OCI-LY7 (cell line): ENCODE data around the gene CTU2. TPM values are rescaled to one million over a fixed set of nuclear protein-coding genes. Genes with fewer than 3 reads are reported as not detected.

Experiments used
- BruUV-seq: library from RNA; stranded (reverse); fragments of 400-500 nt; replicated peaks from 2 replicates; lab custom pipeline; 2021; lab: Mats Ljungman, UMichigan
- CTCF ChIA-PET: fragments of 300-600 bp; sonication (Branson Sonifier 250); formaldehyde crosslinking; loops from one replicate; lab custom pipeline; 2022; ENCODE audit warnings: antibody characterized with exemption; ENCODE audit not compliant: unreplicated experiment; lab: Charles Lee
- POLR2A ChIA-PET: fragments of 300-600 bp; sonication (Branson Sonifier 250); formaldehyde crosslinking; loops from one replicate; lab custom pipeline; 2022; ENCODE audit warnings: antibody characterized with exemption; lab: Charles Lee
- DNase-seq: peaks from one replicate; pipeline ENCODE4 v3.0.0-alpha.2; 2015; ENCODE audit warnings: low spot score
- H2AFZ ChIP-seq: fragments of 200-600 bp; sonication (generic), shearing (Covaris generic); 2 replicates; pipeline ENCODE4 v1.6.1; 2014; ENCODE audit warnings: mild to moderate bottlenecking, antibody characterized with exemption, low read length, moderate library complexity
- H3K27ac ChIP-seq: fragments of 200-600 bp; sonication (generic); 2 replicates; pipeline ENCODE4 v1.5.1; 2014; ENCODE audit warnings: mixed run types, low read depth, mild to moderate bottlenecking, moderate library complexity, low read length, inconsistent platforms; ENCODE audit not compliant: poor library complexity, severe bottlenecking
- H3K36me3 ChIP-seq: fragments of 200-600 bp; sonication (generic); 2 replicates; pipeline ENCODE4 v1.6.1; 2014; ENCODE audit warnings: mild to moderate bottlenecking, antibody characterized with exemption, low read length, moderate library complexity, mixed read lengths; ENCODE audit not compliant: insufficient read depth
- H3K4me1 ChIP-seq: fragments of 200-600 bp; sonication (generic); 2 replicates; pipeline ENCODE4 v1.5.1; 2014; ENCODE audit warnings: mild to moderate bottlenecking, low read length; ENCODE audit not compliant: insufficient read depth, poor library complexity, severe bottlenecking
- H3K4me2 ChIP-seq: fragments of 200-600 bp; sonication (generic); 2 replicates; pipeline ENCODE4 v1.6.1; 2014; ENCODE audit warnings: mild to moderate bottlenecking, low read length
- H3K4me3 ChIP-seq: fragments of 200-600 bp; sonication (generic); 2 replicates; pipeline ENCODE4 v1.5.1; 2014; ENCODE audit warnings: mild to moderate bottlenecking, low read depth, low read length; ENCODE audit not compliant: poor library complexity, severe bottlenecking
- H3K79me2 ChIP-seq: fragments of 200-600 bp; sonication (generic); 2 replicates; pipeline ENCODE4 v1.6.1; 2016; ENCODE audit warnings: low read depth, mild to moderate bottlenecking, low read length, moderate library complexity, mixed read lengths; ENCODE audit not compliant: insufficient read depth
- H3K9me2 ChIP-seq: fragments of 200-600 bp; sonication (generic); 2 replicates; pipeline ENCODE4 v1.6.1; 2016; ENCODE audit warnings: mild to moderate bottlenecking, low read length, mixed read lengths; ENCODE audit not compliant: insufficient read depth
- H3K9me3 ChIP-seq: fragments of 200-600 bp; sonication (generic); 2 replicates; pipeline ENCODE4 v1.6.1; 2014; ENCODE audit warnings: mild to moderate bottlenecking, mixed run types, low read length, mixed read lengths
- H4K20me1 ChIP-seq: fragments of 200-600 bp; sonication (generic); 2 replicates; pipeline ENCODE4 v1.6.1; 2014; ENCODE audit warnings: mild to moderate bottlenecking, antibody characterized with exemption, low read length, moderate library complexity, mixed read lengths; ENCODE audit not compliant: insufficient read depth
- CTCF ChIP-seq: fragments of 200-600 bp; sonication (generic); conservative IDR thresholded peaks from 2 replicates; pipeline ENCODE4 v1.5.1; 2014; ENCODE audit warnings: mild to moderate bottlenecking, antibody characterized with exemption, low read length, moderate library complexity, mixed read lengths
- EZH2phosphoT487 ChIP-seq: fragments of 200-600 bp; sonication (generic); IDR thresholded peaks from 2 replicates; pipeline ENCODE4 v1.6.1; 2018; ENCODE audit warnings: low read depth, borderline replicate concordance, mild to moderate bottlenecking, mixed run types, antibody characterized with exemption, low read length, moderate library complexity, mixed read lengths
- intact Hi-C: fragments of 100-400 bp; cut with micrococcal nuclease; formaldehyde crosslinking; loops from one replicate; pipeline ENCODE4 v1.10.0; 2022; ENCODE audit not compliant: unreplicated experiment
- total RNA-seq, 2 experiments: library from RNA; depleted of rRNA in 1 of 2; stranded (reverse); fragments of >200 nt in 1 of 2; shearing (Covaris generic) in 1 of 2; gene quantifications; 2 replicates each; pipeline ENCODE4 v1.2.3, GENCODE V29; 2014 to 2022

The CTU2 gene
- total RNA-seq, 2 experiments from 2014 or later = 21.9 to 24.4 TPM

DNA sequence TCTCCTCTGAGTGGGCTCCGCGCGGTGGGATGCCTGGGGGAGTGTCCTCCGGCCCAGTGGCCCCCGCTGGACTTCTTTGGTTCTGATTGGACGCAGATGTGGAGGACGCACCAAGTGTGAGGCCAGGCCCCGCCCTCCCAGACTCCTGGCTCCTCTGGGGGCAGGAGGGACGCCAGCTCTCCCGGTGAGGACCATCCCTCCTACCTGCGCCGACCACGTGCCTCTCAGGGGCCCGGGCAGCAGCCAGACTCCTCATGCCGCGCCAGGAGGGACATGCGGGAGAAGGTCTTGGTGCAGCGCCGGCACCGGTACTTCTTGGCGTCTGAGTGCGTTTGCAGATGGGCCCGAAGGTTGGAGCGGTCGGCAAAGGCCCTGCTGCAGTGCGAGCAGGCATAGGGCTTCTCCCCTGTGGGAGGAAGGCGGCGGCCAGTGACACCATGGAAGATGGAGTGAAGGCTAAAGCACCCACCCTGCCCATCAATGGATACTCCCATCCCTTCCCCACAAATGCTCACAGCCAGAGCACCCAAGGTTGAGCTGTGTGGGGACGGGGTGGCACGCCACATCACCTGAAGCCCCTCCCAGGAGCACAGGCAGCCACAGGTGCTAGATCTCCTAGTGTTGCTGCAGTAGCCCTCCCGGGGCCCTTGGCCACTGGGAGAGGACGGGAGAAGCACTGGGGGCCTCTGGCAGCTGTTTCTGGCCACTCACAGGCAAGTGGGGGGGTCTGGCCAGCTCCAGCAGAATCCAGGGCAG is 27.9 kb upstream of the CTU2 start:
- H3K9me3 ChIP-seq = no peaks in the 10 kb centered on the region
- ChIA-PET CTCF (no interaction called here), POLR2A (no interaction called here)
- BruUV-seq = no TSS peak
- H3K9me2 ChIP-seq = no peaks in the 10 kb centered on the region
- no peaks in the 10 kb centered on the region for H3K79me2 ChIP-seq
- H3K4me3 ChIP-seq = no peak overlapping the region
- no peak overlapping the region for H2AFZ ChIP-seq
- H3K4me2 ChIP-seq = no peak overlapping the region
- peaks cover 35% of the 10 kb centered on the region for H3K4me1 ChIP-seq
- no peak overlapping the region for H3K27ac ChIP-seq
- peaks cover 11% of the 10 kb centered on the region; the same call in 1 of the 2 replicates for H3K36me3 ChIP-seq
- no peaks in the 10 kb centered on the region for H4K20me1 ChIP-seq
- intact Hi-C loops = no loop called here
- TF ChIP-seq EZH2phosphoT487 = no peak
- TF ChIP-seq CTCF = no peak
- DNase-seq = no peak

DNA sequence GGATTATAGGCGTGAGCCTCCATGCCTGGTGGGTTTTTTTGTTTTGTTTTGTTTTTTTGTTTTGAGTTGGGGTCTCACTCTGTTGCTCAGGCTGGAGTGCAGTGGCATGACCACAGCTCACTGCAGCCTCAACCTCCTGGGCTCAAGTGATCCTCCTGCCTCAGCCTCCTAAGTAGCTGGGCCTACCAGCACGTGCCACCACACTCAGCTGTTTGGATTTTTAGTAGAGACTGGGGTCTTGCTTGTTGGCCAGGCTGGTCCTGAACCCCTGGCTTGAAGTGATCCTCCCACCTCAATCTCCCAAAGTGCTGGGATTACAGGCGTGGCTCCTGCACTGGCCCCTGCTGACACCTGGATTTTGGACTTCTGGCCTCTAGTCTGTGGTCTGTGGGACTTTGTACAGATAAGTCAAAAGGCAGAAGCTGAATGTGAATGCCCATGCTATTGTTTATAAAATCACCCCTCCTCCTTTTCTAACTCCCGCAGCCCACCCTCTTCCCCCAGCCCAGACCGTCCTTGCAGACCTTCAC is 25.7 kb upstream of the CTU2 start:
- H3K27ac ChIP-seq = peak overlapping the region; percentile 94
- ChIA-PET POLR2A (interaction anchor here (0.6 to 1.8 kb wide), 2 partner anchors 15 to 445 kb away, joined by 3 to 11 read pairs; no protein-coding TSS in a partner anchor), CTCF (interaction anchor here (0.6 to 0.7 kb wide), 2 partner anchors 21 to 127 kb away, joined by 4 read pairs; no protein-coding TSS in a partner anchor)
- H3K79me2 ChIP-seq = no peaks in the 10 kb centered on the region
- no TSS peak for BruUV-seq
- no peaks in the 10 kb centered on the region for H4K20me1 ChIP-seq
- intact Hi-C loops = loop anchor here (1.0 kb wide), 3 partner anchors 17 to 46 kb away; partner anchors contain the start of gene MVD
- peaks cover 55% of the 10 kb centered on the region for H3K4me1 ChIP-seq
- TF ChIP-seq EZH2phosphoT487 = no peak
- TF ChIP-seq CTCF = no peak
- no peak overlapping the region for H2AFZ ChIP-seq
- H3K4me2 ChIP-seq = peak overlapping the region; percentile 76
- peak overlapping the region; percentile 56 for H3K4me3 ChIP-seq
- no peaks in the 10 kb centered on the region for H3K9me2 ChIP-seq
- H3K36me3 ChIP-seq = 0 out of 2 replicates have a peak, but pooled peaks cover 6% of the 10 kb centered on the region
- DNase-seq = no peak
- no peaks in the 10 kb centered on the region for H3K9me3 ChIP-seq
